ENCODE measurements around the gene S1PR2.

GRCh38 chr19:10211691-10212090, 19.4 kb downstream of the S1PR2 start:
- TF ChIP-seq GABPA (IDR thresholded peaks at IDR 0.05 in 1 of 2, conservative IDR thresholded peaks at IDR 0.05 in 1 of 2) (no peak), RAD21 (IDR thresholded peaks at IDR 0.05) (no peak)
- TF ChIP-seq, protein P1, sequence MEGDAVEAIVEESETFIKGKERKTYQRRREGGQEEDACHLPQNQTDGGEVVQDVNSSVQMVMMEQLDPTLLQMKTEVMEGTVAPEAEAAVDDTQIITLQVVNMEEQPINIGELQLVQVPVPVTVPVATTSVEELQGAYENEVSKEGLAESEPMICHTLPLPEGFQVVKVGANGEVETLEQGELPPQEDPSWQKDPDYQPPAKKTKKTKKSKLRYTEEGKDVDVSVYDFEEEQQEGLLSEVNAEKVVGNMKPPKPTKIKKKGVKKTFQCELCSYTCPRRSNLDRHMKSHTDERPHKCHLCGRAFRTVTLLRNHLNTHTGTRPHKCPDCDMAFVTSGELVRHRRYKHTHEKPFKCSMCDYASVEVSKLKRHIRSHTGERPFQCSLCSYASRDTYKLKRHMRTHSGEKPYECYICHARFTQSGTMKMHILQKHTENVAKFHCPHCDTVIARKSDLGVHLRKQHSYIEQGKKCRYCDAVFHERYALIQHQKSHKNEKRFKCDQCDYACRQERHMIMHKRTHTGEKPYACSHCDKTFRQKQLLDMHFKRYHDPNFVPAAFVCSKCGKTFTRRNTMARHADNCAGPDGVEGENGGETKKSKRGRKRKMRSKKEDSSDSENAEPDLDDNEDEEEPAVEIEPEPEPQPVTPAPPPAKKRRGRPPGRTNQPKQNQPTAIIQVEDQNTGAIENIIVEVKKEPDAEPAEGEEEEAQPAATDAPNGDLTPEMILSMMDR (IDR thresholded peaks at IDR 0.05; ENCODE audit: low read depth, low read length, missing input control) = no peak
